MG63 (cell line): ENCODE measurements around the gene CSAG1. TPM values are rescaled to one million over a fixed set of nuclear protein-coding genes. Genes with fewer than 3 reads are reported as not detected.
"Not testable (repeated sequence)": the region's sequence is repeated elsewhere in the genome, so short reads cannot be mapped to it uniquely, and the experiment has no call there.

Experiments used
- DNase-seq: peaks from one replicate; pipeline ENCODE4 v3.0.0-alpha.2; 2020
- H3K27me3 ChIP-seq: fragments of 250-450 bp; sonication (Bioruptor Pico); 2 replicates; pipeline ENCODE4 v1.5.1; 2020; ENCODE audit warnings: mild to moderate bottlenecking, moderate library complexity
- H3K36me3 ChIP-seq: fragments of 250-450 bp; sonication (Bioruptor Pico); 2 replicates; pipeline ENCODE4 v1.5.1; 2020; ENCODE audit warnings: mild to moderate bottlenecking, moderate library complexity
- H3K4me3 ChIP-seq: fragments of 250-450 bp; sonication (Bioruptor Pico); 2 replicates; pipeline ENCODE4 v1.5.1; 2020; ENCODE audit warnings: mild to moderate bottlenecking, moderate library complexity
- H3K9me3 ChIP-seq: fragments of 250-450 bp; sonication (Bioruptor Pico); 2 replicates; pipeline ENCODE4 v1.5.1; 2020; ENCODE audit warnings: mild to moderate bottlenecking, moderate library complexity
- total RNA-seq: library from RNA; depleted of rRNA; stranded (reverse); fragments of >200 nt; shearing (Covaris generic); gene quantifications from 2 replicates; pipeline ENCODE4 v1.2.3, GENCODE V29; 2014; ENCODE audit warnings: low replicate concordance; rRNA removed

The CSAG1 gene, protein sequence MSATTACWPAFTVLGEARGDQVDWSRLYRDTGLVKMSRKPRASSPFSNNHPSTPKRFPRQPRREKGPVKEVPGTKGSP
- not detected in 2 replicates for total RNA-seq

DNA sequence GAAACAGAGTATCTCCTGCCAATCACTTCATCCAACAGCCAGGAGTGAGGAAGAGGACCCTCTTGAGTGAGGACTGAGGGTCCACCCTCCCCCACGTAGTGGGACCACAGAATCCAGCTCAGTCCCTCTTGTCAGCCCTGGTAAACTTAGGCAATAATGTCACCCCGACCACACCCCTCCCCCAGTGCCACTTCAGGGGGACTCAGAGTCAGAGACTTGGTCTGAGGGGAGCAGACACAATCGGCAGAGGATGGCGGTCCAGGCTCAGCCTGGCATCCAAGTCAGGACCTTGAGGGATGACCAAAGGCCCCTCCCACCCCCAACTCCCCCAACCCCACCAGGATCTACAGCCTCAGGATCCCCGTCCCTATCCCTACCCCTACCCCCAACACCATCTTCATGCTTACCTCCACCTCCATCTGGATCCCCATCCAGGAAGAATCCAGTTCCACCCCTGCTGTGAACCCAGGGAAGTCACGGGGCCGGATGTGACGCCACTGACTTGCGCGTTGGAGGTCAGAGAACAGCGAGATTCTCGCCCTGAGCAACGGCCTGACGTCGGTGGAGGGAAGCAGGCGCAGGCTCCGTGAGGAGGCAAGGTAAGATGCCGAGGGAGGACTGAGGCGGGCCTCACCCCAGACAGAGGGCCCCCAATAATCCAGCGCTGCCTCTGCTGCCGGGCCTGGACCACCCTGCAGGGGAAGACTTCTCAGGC is at the start of gene CSAG1, which contains the start of gene MAGEA12:
TSS of gene CSAG1 (minus strand) at position 461 of the 715 bp plus-strand sequence. CDS start 1,261 bp downstream, outside the sequence.
TSS of gene MAGEA12 (plus strand) at position 497 of the 715 bp plus-strand sequence. CDS start 2,405 bp downstream, outside the sequence.
- no peaks in the 10 kb centered on the region for H3K36me3 ChIP-seq
- no peaks in the 10 kb centered on the region for H3K27me3 ChIP-seq
- no peaks in the 10 kb centered on the region for H3K9me3 ChIP-seq
- H3K4me3 ChIP-seq = no peak within 1 kb of the TSS
- DNase-seq = no peak

DNA sequence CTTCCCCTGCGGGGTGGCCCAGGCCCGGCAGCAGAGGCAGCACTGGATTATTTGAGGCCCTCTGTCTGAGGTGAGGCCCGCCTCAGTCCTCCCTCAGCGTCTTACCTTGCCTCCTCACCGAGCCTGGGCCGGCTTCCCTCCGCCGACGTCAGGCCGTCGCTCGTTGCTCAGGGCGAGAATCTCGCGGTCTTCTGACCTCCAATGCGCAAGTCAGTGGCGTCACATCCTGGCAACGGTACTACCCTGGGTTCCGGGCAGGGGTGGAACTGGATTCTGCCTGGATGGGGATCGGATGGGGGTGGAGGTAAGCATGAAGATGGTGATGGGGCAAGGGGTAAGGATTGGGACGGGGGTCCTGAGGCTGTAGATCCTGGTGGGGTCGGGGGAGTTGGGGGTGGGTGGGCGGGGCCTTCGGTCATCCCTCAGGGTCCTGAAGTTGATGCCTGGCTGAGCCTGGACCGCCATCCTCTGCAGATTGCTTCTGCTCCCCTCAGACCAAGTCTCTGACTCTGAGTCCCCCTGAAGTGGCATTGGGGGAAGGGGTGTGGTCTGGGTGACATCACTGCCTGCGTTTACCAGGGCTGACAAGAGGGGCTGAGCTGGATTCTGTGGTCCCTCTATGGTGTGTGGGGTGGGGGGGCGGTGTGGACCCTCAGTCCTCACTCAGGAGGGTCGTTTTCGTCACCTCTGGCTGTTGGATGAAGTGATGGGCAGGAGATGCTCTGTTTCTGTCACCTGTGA is 36.2 kb upstream of the CSAG1 start, which contains the start of gene MAGEA6:
TSS of gene MAGEA6 (minus strand) at position 141 of the 741 bp plus-strand sequence. CDS start 2,039 bp downstream, outside the sequence.
- not testable (repeated sequence) for H3K27me3 ChIP-seq, H3K36me3 ChIP-seq, H3K9me3 ChIP-seq, H3K4me3 ChIP-seq, DNase-seq

DNA sequence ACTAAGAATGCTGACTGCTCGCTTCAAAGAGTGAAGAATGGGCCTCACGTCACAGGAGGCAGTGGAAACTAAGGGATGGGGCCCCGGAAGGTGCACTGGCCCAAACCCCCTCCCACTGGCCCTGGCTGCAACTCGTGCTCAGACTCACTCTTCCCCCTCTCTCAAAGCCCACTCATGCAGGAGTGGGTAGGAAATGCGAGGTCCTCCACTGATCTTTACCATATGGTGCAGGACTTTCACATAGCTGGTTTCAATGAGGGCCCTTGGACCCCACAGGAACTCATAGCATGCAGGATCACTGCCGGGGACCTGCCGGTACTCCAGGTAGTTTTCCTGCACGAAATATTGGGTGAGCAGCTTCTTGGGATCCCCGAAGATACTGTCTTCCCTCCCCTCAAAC is 33.0 kb upstream of the CSAG1 start:
- H3K27me3 ChIP-seq, DNase-seq, H3K4me3 ChIP-seq, H3K36me3 ChIP-seq, H3K9me3 ChIP-seq: not testable (repeated sequence)

DNA sequence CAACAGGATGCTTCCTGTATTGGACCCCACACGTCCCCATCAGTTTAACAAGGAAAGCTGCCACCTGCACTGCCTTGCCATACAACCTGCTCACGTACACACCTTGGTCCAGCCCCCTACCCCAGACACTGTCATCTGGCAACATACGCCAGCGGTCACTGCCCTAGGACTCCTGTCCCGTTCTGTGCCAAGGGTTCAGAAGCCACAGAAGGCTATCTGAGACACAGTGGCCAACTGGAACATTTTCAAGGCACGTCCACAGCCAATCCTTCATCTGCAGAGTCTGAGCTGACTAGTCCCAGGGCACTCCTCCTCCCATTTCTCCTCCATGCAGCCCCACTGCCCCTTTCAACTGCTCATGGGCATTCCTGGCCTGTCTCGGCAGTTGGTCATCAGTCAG is 28.1 kb upstream of the CSAG1 start:
- not testable (repeated sequence) for H3K27me3 ChIP-seq, DNase-seq, H3K36me3 ChIP-seq, H3K4me3 ChIP-seq, H3K9me3 ChIP-seq

DNA sequence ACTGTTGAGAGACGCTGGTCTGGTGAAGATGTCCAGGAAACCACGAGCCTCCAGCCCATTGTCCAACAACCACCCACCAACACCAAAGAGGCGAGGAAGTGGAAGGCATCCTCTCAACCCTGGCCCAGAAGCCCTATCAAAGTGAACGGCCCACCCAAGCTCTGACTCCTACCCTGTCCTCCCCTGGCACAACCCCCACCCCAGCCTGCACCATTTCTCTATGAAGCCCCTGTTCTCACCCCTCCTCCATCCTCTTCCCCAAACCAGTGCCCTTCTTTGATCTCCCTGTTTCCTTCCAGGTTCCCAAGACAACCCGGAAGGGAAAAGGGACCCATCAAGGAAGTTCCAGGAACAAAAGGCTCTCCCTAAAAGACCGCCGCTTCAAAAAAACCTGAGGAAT is 26.0 kb upstream of the CSAG1 start:
- H3K9me3 ChIP-seq, DNase-seq, H3K4me3 ChIP-seq, H3K27me3 ChIP-seq, H3K36me3 ChIP-seq: not testable (repeated sequence)

DNA sequence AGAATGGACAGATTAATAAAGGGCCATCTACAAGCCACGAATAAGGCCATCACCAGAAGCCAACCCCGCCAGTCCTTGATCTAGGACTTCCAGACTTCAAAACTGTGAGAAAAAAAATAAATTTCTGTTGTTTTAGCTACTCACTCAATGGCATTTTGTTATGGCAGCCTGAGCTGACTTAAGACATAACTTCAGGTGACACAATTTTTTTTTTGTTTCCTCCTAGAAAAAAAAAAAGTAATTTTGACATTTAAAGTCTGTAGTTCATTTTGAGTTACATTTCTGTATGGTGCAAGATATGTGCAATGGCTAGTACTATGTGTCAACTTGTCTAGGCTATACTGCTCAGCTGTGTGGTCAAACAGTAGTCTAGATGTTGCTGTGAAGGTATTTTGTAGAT is 25.4 kb upstream of the CSAG1 start, which contains the start of gene CSAG3:
TSS of gene CSAG3 (plus strand) at position 301 of the 400 bp plus-strand sequence.
- H3K27me3 ChIP-seq, H3K4me3 ChIP-seq, H3K36me3 ChIP-seq, H3K9me3 ChIP-seq, DNase-seq: not testable (repeated sequence)

DNA sequence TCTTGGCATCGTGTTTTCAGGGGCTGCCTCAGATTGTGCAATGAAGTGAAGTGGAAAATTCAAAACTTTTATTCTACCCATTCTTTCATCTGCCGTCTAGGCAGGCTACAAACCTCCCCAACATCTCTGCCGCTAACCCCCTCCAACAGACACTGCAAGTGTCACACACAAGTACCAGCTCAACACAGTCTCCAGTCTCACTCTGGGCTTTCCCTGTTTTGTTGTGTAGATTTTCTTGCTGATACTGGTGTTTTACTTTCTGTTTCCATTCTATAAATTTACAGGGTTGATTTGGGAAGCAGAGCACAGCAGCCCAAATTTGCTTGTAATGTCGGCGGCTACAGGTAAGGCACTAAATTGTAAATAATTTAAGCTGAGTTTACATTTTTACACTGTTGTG is 21.4 kb upstream of the CSAG1 start:
- H3K9me3 ChIP-seq, DNase-seq, H3K27me3 ChIP-seq, H3K36me3 ChIP-seq, H3K4me3 ChIP-seq: not testable (repeated sequence)

DNA sequence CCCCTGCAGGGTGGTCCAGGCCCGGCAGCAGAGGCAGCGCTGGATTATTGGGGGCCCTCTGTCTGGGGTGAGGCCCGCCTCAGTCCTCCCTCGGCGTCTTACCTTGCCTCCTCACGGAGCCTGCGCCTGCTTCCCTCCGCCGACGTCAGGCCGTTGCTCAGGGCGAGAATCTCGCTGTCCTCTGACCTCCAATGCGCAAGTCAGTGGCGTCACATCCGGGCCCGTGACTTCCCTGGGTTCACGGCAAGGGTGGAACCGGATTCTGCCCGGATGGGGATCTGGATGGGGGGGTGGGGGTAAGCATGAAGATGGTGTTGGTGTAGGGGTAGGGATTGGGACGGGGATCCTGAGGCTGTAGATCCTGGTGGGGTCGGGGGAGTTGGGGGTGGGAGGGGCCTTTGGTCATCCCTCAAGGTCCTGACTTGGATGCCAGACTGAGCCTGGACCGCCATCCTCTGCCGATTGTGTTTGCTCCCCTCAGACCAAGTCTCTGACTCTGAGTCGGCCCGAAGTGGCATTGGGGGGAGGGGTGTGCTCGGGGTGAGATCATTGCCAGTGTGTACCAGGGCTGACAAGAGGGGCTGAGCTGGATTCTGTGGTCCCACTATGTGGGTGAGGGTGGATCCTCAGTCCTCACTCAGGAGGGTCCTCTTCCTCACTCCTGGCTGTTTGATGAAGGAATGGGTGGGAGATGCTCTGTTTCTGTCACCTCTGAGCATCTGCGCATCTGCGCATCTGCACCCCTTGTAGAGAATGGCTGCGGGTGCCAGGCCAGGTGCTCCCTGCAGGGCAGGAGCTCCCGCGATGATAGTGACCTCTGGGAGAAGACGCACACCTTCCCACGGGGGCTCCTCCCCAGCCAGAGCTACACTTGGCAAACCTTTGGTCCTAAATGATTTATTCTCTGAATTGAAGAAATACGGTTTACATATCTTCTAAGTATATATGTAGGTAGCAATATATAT is 20.4 kb upstream of the CSAG1 start, which contains the start of gene MAGEA2:
TSS of gene MAGEA2 (minus strand) at position 157 of the 965 bp plus-strand sequence. CDS start 2,479 bp downstream, outside the sequence.
- H3K9me3 ChIP-seq, H3K27me3 ChIP-seq, H3K36me3 ChIP-seq, H3K4me3 ChIP-seq, DNase-seq: not testable (repeated sequence)

DNA sequence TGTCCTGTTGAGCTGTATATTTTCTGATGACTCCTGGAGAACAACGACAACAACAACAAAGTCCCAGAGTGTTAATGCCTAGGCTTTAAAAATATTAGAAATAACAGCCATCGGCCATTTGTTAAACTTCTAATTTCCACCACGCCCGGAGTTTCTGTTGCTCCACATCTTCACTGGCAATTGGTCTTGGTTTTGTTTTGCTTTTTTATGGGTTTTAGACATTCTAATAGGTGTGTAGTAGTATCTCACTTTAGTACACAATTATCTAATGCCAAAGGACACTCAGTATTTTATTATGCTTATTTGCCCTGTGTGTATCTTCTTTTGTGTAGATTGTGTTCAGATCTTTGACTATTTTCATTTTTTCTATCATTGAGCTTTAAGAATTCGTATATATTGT is 5.0 kb upstream of the CSAG1 start:
- Histone ChIP-seq H3K9me3 (no peaks in the 10 kb centered on the region), H3K27me3 (no peaks in the 10 kb centered on the region), H3K36me3 (no peaks in the 10 kb centered on the region), H3K4me3 (no peak overlapping the region)
- DNase-seq = no peak

DNA sequence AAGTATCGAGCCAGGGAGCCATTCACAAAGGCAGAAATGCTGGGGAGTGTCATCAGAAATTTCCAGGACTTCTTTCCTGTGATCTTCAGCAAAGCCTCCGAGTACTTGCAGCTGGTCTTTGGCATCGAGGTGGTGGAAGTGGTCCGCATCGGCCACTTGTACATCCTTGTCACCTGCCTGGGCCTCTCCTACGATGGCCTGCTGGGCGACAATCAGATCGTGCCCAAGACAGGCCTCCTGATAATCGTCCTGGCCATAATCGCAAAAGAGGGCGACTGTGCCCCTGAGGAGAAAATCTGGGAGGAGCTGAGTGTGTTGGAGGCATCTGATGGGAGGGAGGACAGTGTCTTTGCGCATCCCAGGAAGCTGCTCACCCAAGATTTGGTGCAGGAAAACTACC is 3.0 kb upstream of the CSAG1 start:
- H3K9me3 ChIP-seq, H3K27me3 ChIP-seq, H3K4me3 ChIP-seq, H3K36me3 ChIP-seq, DNase-seq: not testable (repeated sequence)

DNA sequence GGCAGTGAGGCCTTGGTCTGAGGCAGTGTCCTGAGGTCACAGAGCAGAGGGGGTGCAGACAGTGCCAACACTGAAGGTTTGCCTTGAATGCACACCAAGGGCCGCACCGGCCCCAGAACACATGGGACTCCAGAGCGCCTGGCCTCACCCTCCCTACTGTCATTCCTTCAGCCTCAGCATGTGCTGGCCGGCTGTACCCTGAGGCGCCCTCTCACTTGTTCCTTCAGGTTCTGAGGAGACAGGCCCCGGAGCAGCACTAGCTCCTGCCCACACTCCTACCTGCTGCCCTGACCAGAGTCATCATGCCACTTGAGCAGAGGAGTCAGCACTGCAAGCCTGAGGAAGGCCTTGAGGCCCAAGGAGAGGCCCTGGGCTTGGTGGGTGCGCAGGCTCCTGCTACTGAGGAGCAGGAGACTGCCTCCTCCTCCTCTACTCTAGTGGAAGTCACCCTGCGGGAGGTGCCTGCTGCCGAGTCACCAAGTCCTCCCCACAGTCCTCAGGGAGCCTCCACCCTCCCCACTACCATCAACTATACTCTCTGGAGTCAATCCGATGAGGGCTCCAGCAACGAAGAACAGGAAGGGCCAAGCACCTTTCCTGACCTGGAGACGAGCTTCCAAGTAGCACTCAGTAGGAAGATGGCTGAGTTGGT is 2.5 kb upstream of the CSAG1 start:
- H3K27me3 ChIP-seq = no peaks in the 10 kb centered on the region
- H3K36me3 ChIP-seq = no peaks in the 10 kb centered on the region
- DNase-seq = no peak
- H3K9me3 ChIP-seq = no peaks in the 10 kb centered on the region
- no peak overlapping the region for H3K4me3 ChIP-seq

DNA sequence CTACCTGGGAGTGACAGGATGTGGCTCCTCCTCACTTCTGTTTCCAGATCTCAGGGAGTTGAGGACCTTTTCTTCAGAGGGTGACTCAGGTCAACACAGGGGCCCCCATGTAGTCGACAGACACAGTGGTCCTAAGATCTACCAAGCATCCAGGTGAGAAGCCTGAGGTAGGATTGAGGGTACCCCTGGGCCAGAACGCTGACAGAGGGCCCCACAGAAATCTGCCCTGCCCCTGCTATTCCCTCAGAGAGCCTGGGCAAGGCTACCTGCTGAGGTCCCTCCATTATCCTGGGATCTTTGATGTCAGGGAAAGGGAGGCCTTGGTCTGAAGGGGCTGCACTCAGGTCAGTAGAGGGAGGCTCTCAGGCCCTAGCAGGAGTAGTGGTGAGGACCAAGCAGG is 1.6 kb upstream of the CSAG1 start:
- Histone ChIP-seq H3K4me3 (no peak overlapping the region), H3K27me3 (no peaks in the 10 kb centered on the region), H3K36me3 (no peaks in the 10 kb centered on the region), H3K9me3 (no peaks in the 10 kb centered on the region)
- no peak for DNase-seq

DNA sequence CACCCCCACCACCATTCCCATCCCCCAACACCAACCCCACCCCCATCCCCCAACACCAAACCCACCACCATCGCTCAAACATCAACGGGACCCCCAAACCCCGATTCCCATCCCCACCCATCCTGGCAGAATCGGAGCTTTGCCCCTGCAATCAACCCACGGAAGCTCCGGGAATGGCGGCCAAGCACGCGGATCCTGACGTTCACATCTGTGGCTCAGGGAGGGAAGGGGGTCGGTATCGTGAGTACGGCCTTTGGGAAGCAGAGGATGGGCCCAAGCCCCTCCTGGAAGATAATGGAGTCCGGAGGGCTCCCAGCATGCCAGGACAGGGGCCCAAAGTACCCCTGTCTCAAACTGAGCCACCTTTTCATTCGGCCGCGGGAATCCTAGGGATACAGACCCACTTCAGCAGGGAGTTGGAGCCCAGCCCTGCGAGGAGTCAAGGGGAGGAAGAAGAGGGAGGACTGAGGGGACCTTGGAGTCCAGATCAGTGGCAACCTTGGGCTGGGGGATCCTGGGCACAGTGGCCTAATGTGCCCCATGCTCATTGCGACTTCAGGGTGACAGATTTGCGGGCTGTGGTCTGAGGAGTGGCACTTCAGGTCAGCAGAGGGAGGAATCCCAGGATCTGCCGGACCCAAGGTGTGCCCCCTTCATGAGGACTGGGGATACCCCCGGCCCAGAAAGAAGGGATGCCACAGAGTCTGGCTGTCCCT is 780 bp upstream of the CSAG1 start:
- DNase-seq, H3K9me3 ChIP-seq, H3K4me3 ChIP-seq, H3K36me3 ChIP-seq, H3K27me3 ChIP-seq: not testable (repeated sequence)

DNA sequence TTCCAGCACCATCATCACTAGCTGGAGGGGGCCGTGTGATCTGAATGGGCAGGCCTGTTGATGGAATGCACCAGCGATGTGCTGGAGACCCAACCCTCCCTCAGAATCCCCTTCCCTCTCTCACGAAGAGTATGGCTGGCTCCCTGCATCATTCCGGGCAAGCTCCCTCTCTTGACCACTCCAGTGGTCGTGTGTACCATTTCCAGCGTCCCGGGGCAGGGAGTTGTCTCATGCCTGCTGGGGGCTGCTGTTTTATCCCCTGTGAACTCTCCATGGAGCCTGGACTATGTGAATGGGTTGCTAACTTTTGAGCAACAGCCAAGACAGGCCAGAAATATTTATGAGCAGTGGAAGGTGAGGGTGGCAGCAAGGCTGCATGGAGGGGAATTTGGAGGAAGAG is 8.1 kb downstream of the CSAG1 start:
- Histone ChIP-seq H3K27me3 (no peaks in the 10 kb centered on the region), H3K9me3 (no peaks in the 10 kb centered on the region), H3K36me3 (no peaks in the 10 kb centered on the region), H3K4me3 (no peak overlapping the region)
- DNase-seq = no peak
